PC-3 (cell line): ENCODE results near the gene WDR89.

ENCODE experiments used
- EZH2 ChIP-seq: fragments of 300-600 bp; sonication (generic); IDR thresholded peaks from one replicate; pipeline ENCODE4 v1.6.1; 2017; ENCODE audit warnings: antibody characterized with exemption, mild to moderate bottlenecking, low read length; ENCODE audit not compliant: unreplicated experiment
- EZH2phosphoT487 ChIP-seq: fragments of 300-600 bp; sonication (generic); IDR thresholded peaks from 2 replicates; pipeline ENCODE4 v1.6.1; 2018; ENCODE audit warnings: mild to moderate bottlenecking, antibody characterized with exemption, low read length, borderline replicate concordance
- TF ChIP-seq, protein P1 (sequence below): fragments of 300-600 bp; sonication (generic); conservative IDR thresholded peaks from 2 replicates; pipeline ENCODE4 v1.5.1; 2017; ENCODE audit warnings: antibody characterized with exemption, low read depth, mild to moderate bottlenecking, low read length

DNA sequence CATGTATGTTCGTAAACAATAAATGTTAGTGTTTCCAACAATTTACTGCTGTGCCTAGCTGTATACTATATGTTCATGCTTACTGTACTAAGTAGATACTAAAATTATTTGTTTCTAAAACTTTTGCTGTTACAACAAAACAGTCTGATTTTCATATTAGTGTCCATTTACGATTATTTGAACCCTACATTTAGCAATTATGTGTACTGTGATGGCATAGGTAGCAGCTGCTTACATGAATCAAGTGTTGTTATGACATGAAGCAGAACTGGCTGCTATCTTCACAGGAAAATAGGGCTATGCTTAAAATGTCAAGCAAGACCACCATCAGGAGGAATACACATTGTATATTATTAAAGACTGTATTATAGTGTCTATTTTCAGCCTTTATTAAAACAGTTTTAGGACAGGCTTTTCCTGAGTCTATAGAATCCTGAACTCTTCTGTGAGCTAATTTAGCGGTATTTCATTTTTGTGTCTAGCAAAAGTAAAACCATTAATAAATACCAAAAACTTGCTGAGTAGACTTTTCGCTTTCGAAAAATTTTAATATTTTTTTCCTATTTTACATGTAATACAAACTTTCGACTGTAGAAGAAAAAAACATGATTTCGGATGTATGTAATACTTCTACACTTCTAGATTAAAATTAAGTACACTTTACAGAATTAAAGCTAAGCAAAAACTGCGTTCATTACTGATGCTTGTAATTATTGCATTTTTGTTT lies 1.1 kb upstream of the WDR89 start:
- TF ChIP-seq, protein P1, sequence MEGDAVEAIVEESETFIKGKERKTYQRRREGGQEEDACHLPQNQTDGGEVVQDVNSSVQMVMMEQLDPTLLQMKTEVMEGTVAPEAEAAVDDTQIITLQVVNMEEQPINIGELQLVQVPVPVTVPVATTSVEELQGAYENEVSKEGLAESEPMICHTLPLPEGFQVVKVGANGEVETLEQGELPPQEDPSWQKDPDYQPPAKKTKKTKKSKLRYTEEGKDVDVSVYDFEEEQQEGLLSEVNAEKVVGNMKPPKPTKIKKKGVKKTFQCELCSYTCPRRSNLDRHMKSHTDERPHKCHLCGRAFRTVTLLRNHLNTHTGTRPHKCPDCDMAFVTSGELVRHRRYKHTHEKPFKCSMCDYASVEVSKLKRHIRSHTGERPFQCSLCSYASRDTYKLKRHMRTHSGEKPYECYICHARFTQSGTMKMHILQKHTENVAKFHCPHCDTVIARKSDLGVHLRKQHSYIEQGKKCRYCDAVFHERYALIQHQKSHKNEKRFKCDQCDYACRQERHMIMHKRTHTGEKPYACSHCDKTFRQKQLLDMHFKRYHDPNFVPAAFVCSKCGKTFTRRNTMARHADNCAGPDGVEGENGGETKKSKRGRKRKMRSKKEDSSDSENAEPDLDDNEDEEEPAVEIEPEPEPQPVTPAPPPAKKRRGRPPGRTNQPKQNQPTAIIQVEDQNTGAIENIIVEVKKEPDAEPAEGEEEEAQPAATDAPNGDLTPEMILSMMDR = no peak
- TF ChIP-seq EZH2 (no peak), EZH2phosphoT487 (no peak)
